Suppressor macrophage treated with lipopolysaccharide for 4 hours (primary cell): Measurements from ENCODE around the gene CSHL1.
A peak's percentile ranks its signal among the peaks of the same experiment; 100 is the strongest.
"Not testable (repeated sequence)": the region's sequence is repeated elsewhere in the genome, so short reads cannot be mapped to it uniquely, and the experiment has no call there.

ENCODE experiments used
- DNase-seq: peaks from one replicate; pipeline ENCODE4 v3.0.0-alpha.2; 2020

Gene CSHL1

GRCh38 chr17:63881935-63882601, 29.0 kb downstream of the CSHL1 start, which contains the start of gene GH2:
Gene GH2 (minus strand): TSS chr17:63881944. CDS start chr17:63881801, 143 bp downstream.
- peak; percentile 58 for DNase-seq

GRCh38 chr17:63881337-63881736, 29.7 kb downstream of the CSHL1 start:
- DNase-seq = not testable (repeated sequence)

- DNase-seq = no peak
These were observed 30.4 kb downstream of the CSHL1 start for GRCh38 chr17:63880706-63881105.

- DNase-seq = not testable (repeated sequence)
These were observed 32.6 kb downstream of the CSHL1 start for GRCh38 chr17:63878413-63878812.

GRCh38 chr17:63874693-63875092, 36.4 kb downstream of the CSHL1 start:
- DNase-seq = not testable (repeated sequence)

- DNase-seq = not testable (repeated sequence)
These were observed 36.9 kb downstream of the CSHL1 start for GRCh38 chr17:63874061-63874626.

- not testable (repeated sequence) for DNase-seq
These were observed 37.5 kb downstream of the CSHL1 start, which contains the start of gene CSH2 for GRCh38 chr17:63873577-63873976. Gene CSH2 (minus strand): TSS chr17:63873677. CDS start chr17:63873614, 63 bp downstream.

- DNase-seq = not testable (repeated sequence)
These were observed 39.3 kb downstream of the CSHL1 start for GRCh38 chr17:63871646-63872365.

GRCh38 chr17:63870292-63870665, 40.8 kb downstream of the CSHL1 start:
- DNase-seq = not testable (repeated sequence)

GRCh38 chr17:63869491-63870291, 41.4 kb downstream of the CSHL1 start:
- DNase-seq = not testable (repeated sequence)

- DNase-seq = not testable (repeated sequence)
These were observed 44.4 kb downstream of the CSHL1 start for GRCh38 chr17:63866625-63867024.
